GM21526 (cell line): ENCODE measurements around the gene PNKP.

Experiments used
- ATAC-seq: cut with Tn5 transposase; IDR thresholded peaks from one replicate; pipeline ENCODE4 v1.9.1; 2021; ENCODE audit warnings: moderate library complexity; ENCODE audit not compliant: unreplicated experiment, low FRiP score

Gene PNKP

DNA sequence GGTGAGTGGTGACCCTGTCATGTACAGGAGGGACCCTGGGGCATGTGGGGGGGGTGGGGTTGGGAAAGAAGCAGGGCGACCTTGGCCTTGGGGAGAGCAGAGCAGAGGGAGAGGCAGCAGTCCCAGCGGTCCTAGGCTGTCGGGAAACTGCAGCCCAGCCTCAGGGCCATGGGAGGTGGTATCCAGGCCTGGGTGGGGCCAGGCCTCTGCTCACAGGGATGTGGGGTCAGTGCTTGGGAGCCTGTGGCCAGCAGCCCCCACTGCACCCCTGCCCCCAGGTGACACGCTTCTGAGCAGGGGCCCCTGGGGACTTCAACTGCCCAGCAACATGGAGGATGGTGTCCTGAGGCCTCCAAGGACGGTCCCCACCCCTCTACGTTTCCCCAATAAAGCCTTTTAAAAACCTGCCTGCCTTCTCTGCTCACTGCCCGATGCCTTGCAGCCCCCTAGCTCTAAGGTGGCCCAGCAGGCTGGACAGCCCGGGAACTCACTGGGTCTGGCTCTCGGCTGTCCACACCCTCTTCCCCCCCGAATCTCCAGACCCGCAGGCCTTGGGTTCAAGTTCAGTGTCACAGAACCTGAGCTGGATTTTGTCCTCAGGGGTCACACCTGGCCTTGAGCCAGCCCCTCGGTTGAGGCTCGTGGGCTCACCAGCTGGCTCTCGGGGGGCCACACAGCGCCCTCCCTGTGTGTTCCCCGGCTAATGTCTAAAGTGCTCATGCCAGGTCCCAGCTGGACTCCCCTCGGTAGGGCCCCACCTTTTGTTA, 6.9 kb downstream of the PNKP start:
- ATAC-seq: no peak

DNA sequence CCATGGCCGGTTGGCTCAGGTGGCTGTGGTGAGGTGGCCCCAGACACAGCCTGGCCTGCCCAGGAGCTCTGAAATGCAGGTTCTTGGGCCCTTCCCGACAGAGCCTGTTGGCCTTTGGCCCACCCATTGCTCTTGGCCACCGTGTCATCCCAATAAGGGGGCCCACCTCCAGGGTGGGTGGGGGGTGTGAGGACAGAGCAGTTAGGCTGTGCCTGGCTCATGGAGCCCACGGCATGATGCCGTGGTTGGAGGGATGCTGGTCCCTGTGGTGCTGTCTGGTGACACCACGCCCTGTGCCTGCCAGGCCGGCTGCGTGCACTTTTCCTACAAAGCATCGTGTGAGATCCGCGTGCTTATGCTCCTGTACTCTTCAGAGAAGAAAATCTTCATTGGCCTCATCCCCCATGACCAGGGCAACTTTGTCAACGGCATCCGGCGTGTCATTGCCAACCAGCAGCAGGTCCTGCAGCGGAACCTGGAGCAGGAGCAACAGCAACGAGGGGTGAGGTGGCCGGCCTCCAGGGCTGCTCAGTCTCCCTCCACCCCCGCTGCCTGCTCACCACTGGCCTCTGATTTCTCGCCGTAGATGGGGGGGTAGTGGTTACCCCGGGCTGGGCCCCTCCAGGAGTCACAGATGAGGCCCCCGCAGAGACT, 7.6 kb downstream of the PNKP start:
- no peak for ATAC-seq

DNA sequence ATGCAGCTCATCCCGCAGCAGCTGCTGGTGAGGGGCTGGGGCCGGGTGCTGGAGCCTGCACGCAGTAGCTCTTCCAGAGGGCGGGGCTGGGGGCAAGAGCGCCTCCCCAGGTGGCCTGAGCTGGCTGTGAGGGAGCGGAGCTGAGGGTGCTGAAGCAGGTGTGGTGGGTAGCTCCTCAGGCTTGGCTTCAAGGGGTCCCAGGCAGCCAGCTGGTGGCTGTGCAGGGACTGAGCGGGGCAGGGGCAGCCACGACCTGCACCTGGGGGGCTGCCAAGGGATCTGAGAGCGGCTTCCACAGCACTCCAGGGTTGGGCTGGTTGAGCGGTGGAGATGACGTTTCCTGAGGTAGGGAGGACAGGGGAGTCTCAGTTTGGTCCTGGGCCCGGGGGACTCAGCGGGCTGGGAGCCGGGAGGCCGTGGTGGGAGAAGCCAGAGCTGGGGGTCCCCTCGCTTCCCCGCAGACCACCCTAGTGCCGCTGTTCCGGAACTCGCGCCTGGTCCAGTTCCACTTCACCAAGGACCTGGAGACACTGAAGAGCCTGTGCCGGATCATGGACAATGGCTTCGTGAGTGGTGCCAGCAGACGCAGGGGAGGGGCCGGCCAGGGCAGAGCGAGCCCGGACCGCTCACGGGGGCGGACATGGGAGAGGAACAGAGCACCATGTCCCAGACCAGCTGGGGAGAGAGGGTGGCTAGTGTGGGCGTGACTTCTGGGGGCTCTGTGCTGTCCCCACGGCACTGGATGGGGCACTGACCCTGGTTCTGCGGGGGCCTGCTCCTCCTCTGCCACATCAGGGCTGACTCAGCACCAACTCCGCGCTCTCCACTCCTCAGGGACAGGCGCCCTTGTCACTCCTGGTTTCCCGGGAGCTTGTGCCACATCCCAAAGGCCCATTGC, 9.0 kb downstream of the PNKP start:
- ATAC-seq: no peak

DNA sequence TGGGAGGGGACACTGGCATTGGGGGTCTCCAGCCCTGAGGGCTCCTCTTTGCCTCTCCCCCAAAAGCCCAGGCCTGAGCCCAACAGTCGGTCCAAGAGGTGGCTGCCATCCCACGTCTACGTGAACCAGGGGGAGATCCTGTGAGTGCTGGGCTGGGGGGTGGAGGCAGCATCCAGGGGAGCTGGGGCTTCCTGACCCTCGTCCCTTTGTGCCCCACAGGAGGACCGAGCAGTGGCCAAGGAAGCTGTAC, 9.6 kb downstream of the PNKP start:
- no peak for ATAC-seq

DNA sequence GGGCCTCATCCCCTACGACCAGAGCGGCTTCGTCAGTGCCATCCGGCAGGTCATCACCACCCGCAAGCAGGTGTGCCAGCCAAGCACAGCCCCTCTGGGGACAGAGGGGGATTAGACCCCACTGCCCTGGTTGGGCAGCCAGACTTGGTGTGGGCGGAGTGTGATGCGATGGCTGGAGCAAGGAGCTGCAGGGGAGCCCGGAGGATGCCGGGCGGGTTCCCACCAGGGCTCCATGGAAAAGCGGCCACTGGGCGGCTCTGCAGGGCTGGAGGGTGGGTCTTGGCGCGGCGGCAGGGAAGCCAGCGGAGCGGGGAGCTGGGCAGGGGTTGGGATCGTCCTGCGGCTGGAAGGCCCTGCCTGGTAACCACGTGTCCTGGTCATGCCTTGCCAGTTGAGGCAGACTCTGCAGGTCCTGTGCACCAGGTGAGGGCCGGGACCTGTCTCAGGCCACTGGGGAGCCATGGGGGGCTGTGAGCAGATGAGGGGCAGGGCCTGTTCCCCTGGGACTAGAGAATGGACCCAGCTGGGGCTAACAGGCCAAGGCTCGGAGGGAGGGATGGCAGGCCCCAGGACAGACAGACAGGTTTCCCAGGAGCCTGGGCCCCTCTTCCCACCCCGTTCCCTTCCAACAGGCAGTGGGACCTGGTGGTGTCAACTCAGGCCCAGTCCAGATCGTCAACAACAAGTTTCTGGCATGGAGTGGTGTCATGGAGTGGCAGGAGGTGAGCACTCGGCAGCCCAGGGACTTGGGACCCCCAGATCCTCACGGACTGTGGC, 10.1 kb downstream of the PNKP start:
- ATAC-seq: no peak

DNA sequence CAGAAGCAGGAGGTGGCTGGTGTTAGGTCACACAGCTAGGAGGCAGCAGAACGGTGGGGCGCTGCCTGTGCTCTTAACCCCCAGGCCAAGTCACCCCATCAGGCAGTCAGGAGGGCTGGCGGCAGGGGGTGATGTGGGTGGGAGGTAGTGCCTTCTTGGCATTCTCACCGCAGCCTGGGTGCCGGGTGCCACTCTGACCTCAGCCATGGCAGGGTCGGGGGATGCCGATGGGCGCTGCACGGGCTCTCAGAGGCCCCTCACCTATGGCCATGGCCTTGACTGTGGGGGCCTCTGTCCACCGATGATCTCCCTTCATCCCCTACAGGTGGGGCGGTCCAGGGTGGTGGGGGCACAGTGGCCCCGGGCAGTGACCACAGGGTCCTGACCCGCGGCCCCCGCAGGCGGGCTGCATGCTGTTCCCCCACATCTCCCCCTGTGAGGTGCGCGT, 10.8 kb downstream of the PNKP start:
- no peak for ATAC-seq

DNA sequence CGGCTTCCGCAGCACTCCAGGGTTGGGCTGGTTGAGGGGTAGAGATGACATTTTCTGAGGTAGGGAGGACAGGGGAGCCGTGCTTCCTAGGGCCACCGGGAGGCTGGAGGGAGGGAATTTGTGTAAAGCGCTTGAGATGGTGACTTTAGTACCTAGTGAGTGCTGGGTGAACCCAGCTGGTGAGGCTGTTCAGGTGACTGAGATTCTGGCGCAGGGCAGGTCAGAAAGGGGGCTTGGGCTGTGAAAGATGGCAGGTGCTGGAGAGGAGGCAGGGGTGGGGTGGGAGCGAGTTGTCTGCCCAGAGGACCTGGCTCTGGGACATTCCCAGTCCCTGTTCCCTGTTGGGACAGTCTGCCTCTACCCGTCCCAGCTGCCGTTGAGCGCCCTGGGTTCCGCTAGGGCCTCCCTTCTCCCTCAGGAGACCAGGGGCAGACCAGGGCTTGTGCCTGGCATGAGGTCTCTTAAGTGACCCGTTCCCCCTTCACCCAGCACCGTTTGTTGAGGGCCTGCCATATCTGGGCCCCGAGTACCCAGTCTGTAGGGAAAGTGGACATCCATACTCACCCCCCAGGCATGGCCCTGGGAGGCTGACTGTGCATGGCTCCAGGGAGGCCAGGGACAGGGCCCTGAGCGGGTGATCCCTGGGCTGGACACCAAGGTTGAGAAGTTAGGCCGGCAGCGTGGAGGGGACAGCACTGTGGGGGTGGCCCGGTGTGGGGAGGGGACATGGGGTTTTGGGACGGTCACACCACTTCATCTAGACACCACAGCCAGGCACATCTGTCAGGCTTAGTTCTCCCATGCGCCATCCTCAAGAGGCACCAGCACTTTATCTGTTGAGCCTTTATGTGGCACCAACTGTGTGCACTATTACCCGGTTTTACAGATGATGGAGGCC, 11.5 kb downstream of the PNKP start:
- no peak for ATAC-seq

DNA sequence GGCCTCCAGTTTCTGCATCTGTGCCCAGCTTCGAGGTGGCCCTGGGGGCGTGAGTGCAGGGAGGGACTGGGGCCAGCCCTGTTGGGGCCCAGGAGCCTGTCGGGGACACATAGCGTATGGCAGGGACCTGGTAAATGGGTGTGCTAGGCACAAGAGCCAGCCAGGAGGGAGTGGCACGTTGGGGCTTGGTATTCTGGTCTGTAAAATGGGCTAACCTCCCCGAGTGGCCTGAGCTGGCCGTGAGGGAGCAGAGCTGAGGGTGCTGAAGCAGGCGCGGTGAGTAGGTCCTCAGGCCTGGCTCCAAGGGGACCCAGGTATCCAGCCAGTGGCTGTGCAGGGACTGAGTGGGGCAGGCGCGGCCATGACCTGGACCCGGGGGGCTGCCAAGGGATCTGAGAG, 12.1 kb downstream of the PNKP start:
- no peak for ATAC-seq

DNA sequence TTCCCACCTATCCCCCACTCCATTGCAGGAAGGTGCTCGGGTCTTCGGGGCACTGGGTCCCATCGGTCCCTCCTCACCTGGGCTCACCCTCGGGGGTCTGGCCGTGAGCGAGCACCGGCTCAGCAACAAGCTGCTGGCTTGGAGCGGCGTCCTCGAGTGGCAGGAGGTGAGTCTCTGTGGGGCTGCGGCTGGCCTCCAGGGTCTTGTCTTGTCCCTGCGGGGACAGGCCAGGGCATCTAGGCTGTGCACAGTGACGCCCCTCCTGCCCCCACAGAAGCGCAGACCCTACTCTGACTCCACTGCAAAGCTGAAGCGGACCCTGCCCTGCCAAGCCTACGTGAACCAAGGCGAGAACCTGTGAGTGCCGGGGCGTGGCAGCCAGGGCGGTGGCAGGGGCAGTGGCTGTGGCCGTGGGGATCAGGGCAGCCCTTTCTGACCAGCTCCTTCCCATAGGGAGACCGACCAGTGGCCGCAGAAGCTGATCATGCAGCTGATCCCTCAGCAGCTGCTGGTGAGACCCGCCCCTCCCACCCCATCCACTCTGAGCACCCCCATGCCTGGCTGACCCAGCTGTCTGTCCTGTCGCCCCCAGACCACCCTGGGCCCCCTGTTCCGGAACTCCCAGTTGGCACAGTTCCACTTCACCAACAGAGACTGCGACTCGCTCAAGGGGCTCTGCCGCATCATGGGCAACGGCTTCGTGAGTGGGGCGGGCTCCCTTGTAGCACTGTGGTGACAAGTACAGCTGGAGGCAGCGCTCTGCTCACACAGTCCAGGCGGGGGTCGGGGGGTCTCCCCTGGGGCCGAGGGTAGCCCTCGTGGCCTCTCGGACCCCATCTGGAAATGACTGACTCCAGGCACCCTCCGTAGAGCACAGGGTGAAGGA, 12.8 kb downstream of the PNKP start:
- no peak for ATAC-seq

DNA sequence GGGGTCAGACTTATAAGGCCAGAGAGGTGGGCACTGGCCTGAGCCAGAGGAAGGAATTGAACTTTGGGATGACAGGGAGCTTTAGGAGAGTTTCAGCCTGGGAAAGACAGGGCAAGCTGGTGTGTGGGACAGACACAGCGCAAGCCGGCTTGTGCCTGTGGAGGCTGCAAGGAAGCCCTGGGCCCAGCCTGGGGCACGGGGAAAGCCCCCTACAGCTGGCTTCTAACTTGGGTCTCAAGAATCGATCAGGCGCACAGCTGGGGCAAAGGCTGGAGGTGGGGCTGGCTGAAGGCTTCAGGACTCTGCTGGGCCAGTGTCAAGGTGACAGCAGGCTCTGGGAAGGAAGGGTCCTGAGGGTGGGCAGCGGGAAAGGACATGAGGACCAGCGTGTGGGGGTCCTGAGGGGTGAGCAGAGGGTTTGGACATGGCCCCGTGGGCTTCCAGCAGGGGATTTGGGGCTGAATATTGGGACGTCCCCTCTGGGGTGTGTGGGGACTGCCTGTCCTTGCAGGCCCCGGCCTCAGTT, 13.5 kb downstream of the PNKP start:
- ATAC-seq: no peak

DNA sequence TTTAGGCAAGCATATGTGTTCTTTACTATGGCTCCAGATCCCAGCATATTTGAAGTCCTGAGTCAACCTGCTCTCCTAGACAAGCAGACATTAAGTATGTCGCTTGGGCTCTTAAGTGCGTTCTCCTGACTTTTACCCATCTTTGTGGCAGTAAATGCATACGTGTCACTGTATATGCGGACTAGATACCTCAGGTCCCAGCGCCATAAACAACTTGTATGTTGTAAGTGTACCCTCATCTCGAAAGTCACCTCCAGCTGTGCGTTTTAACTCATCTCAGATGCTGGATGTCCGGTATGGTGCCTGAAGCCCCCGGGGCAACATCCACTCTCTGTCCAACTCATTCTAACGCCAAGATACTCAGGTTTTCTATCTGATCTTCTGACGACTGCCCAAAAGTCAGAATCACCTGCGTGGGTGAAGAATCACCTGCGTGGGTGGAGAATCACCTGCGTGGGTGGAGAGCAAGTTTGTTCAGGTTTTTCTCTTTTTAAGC, 14.7 kb downstream of the PNKP start:
- no peak for ATAC-seq

DNA sequence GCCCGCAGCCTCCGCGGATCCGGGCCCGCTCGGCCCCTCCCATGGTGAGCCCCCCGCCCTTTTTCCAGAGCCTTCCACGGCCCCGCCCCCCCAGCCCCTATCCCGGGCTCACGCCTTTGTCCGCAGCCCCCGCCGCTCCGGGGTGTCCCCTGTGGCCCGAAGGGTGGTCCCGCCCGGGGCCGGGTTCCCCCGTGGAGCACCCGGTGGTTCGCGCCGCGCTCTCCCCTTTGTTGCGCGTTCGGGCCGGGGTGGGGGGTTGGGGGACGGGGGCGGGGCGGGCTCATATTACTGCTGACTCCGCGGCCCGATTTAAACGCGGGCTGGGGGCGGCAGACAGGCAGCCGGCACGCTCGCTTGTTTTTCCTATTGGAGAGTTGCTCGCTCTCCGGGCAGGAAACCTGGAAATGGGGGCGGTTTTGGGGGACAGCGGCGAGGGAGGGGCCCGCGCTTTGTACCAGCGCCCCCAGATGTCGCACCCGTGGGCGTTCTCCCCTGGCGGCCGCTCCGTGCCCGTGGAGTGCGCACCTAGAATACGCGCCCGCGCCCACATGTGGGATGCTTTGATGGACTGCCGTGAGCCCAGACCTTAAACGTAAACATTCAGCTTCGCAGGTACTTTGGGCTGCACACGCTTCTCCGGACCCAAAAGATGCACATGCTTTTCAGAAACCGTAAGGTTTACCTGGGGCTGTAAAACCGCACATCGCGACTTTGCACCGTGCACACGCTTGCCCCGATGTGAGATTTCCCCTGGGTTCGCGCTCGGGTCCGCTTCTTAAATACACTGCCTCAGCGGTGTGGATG, 15.7 kb downstream of the PNKP start:
- no peak for ATAC-seq

DNA sequence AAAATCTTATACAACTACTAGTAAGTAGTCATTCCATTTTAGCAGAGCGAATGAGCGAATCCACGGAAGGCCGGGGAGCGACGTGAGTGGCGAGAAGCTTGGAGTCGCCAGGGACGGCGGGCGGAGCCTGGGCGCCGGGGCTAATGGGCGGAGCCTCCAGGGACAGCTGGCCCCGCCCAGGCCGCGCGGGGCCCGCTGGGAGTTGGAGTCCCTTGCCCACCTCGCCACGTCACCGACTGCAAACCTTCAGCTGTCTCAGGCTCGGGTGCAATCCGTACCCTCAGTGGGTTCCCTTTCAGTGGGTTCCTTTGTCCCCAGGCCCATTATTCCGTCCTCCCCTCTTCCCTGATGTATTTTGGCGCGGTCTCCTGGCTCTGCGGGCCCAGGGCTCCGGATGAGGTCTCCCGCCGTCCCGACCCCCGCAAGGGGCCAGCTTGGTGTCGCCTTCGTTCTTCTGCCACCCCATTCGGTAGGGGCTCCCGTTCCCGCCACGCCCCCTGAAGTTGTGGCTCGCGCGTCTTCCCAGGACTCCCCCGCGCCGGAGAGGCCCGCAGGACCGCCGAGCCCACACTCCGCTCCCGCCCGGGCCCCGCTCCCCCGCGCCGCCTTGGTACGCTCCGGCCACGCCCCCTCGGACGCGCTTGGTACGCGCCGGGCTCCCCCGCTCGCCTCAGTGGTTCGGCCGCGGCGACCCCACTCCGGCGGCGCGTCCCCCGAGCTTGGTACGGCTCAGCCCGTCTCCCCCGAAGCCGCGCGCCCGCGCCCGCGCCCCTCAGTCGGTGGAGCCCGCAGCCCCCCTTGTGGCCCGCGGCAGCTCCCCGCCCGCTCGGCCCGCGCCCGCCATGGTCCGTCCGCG, 16.7 kb downstream of the PNKP start, which contains the start of gene PTOV1:
Gene PTOV1 (plus strand): TSS at position 673 of the 856 bp plus-strand sequence.
- ATAC-seq: peak; percentile 59

DNA sequence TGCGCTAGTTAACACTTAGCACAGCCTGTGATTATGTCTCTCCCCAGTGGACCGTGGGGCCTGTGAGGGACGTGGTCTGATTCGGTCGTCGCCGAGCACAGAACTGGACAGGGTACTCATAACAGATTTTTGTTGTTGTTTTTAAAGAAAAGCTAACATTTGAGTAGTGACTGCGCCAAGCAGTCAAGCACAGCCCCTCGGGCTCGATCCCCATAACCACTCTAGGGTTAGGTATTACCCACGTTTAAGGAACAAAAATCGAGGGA, 17.2 kb downstream of the PNKP start:
- no peak for ATAC-seq

DNA sequence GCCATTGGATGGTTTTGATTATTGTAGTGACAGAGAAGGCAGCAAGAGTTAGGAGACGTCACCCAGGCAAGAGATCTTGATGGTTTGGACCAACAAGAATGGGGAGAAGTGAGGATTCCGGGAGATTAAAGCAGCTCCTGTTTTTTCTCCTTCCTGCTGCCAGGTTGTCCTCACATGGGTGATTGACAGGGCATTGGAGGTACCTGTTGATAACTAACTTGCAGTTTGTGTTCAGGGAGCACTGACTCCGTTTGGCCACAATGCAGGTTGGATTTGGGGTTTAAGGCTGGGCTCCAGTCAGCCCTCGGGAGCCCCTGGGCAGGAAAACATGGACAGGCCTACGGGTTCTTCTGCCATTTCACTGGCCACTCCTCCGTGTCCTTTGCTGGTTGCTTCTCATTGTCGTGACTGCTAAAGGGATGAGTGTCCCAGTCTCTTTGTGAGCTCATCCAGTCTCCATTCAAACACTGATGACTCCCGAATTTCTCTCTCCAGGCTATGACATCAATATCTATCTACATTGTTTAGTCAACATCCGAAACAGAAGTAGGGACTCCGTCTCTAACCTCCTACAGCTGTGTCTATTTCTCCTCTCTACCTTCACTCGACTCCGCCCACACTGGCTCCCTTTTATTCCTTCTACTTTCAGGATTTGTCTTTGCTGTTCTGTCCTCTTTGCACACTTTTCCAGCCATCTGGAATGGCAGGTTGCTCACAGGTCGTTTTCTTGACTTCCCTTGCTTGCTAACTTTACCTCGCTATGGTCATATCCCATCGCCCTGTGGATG, 17.7 kb downstream of the PNKP start:
- no peak for ATAC-seq

DNA sequence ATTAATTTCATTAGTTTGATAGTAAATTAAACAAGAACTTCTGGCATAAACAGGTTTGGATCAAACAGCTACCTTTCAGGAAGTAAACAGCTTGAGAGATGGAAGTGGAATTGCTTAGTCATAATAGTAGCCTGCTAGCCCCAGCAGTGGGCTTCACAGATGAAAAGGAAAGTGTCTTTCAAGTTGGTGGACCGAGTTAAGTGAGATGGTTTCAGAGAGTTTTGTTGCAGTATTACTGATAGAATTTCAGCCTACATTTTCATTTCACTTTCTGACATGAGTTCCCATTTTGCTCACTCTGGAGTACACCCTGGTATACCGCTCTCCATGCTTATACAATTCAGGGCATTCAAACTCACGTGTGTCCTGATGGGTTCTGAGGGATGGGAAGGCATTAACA, 18.4 kb downstream of the PNKP start:
- ATAC-seq: no peak
